LNCAP (cell line): ENCODE results near the gene CCL25.

ENCODE experiments used
- TF ChIP-seq, protein P1 (sequence below): fragments of 450-650 bp; IDR thresholded peaks from 2 replicates; pipeline ENCODE4 v1.5.1; 2017; ENCODE audit warnings: mild to moderate bottlenecking

Gene CCL25

DNA sequence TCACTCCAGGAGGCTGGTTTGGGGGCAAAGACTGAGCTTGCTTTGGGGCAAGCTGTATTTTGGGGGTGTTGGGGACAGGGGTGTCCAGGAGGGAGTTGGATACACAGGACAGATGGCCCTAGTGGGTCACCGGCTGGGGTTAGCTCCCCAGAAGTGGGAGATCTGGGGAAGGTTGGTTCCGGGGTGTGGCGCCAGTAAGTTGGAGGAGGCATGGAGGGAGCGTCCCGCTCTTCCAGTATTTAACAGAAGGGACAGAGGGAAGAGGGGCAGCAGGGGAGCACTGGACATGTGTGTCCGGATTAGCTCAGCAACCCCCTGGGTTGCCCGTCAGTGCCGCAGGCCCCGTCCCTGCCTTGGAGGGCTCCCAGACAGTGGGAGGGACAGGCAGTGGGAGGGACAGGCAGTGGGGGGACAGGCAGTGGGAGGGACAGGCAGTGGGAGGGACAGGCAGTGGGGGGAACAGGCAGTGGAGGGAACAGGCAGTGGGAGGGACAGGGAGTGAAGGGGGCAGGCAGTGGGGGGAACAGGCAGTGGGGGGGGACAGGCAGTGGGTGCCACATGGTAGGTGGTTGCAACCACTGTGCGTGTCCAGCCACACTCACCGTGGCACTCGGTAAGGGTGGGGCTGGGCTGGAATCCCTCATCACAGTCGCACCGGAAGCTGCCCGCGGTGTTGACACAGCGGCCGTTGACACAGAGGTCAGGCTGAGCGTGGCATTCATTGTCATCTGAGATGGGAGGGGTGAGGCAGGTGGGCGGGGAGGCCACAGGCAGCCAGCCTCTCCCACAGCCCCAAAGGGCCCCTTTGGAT lies 33.2 kb downstream of the CCL25 start:
- TF ChIP-seq, protein P1, sequence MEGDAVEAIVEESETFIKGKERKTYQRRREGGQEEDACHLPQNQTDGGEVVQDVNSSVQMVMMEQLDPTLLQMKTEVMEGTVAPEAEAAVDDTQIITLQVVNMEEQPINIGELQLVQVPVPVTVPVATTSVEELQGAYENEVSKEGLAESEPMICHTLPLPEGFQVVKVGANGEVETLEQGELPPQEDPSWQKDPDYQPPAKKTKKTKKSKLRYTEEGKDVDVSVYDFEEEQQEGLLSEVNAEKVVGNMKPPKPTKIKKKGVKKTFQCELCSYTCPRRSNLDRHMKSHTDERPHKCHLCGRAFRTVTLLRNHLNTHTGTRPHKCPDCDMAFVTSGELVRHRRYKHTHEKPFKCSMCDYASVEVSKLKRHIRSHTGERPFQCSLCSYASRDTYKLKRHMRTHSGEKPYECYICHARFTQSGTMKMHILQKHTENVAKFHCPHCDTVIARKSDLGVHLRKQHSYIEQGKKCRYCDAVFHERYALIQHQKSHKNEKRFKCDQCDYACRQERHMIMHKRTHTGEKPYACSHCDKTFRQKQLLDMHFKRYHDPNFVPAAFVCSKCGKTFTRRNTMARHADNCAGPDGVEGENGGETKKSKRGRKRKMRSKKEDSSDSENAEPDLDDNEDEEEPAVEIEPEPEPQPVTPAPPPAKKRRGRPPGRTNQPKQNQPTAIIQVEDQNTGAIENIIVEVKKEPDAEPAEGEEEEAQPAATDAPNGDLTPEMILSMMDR = no peak

DNA sequence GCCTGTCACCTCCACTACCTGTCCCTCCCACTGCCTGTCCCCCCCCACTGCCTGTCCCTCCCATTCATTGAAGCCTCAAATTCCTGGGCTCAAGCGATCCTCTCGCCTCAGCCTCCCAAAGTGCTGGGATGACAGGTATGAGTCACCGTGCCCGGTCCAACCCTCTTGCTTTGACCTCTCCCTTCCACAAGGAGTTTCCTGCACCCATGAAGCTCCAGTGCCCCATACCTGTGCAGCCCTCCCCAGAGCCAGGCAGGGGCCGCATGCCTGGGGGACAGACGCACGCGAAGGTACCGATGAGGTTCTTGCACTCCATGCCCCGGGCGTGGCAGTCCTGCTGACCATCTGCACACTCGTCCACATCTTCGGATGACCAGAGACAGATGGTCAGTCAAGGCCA lies 34.3 kb downstream of the CCL25 start:
- TF ChIP-seq, protein P1 = no peak

DNA sequence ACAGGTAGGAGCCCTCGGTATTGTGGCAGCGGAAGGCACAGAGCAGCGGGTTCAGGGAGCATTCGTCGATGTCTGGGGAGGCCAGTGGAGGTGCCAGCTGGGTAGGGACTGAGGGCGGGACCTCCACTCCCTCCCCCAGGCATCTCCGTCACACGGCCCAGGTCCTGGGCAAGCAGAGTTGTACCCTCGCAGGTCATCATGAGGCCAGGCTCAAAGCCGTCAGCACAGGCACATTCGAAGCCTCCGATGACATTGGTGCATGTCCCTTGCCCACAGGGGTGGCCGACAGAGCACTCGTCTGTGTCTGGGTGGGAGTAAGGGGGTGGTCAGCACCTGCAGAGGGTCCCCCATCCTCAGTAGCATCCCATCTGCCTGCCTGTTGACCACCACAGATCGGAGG lies 35.3 kb downstream of the CCL25 start:
- TF ChIP-seq, protein P1 = no peak

DNA sequence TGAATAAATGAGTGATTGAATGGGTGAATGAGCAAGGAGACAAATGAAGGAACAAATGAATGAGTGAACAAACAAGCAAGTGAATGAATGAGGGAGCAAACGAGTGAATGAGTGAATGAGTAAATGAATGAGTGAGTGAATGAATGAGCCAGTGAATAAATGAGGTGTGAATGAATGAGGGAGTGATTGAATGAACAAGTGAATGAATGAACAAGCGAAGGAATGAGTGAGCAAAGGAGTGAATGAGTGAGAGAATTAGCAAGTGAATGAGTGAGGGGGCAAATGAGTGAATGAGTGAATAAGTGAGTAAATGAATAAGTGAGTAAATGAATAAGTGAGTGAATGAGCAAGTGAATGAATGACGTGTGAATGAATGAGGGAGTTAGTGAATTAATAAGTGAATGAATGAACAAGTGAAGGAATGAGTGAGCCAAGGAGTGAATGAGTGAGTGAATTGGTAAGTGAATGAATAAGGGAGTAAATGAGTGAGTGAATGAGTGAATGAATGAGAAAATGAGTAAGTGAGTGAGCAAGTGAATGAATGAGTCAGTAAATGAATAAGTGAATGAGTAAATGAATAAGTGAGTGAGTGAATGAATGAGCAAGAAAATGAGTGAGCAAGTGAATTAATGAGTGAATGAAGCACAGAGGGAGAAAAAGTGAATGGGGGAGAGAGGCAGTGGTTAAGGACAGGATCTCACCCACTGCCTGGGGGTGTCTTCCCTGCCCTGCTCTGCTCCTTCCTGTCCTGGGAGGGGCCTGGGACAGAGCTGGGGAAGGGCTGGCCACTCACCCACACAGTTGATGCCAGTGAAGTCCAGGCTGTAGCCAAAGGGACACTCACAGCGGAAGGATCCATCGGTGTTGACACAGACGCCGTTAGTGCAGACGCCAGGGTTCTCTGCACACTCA lies 36.4 kb downstream of the CCL25 start:
- TF ChIP-seq, protein P1 = no peak

DNA sequence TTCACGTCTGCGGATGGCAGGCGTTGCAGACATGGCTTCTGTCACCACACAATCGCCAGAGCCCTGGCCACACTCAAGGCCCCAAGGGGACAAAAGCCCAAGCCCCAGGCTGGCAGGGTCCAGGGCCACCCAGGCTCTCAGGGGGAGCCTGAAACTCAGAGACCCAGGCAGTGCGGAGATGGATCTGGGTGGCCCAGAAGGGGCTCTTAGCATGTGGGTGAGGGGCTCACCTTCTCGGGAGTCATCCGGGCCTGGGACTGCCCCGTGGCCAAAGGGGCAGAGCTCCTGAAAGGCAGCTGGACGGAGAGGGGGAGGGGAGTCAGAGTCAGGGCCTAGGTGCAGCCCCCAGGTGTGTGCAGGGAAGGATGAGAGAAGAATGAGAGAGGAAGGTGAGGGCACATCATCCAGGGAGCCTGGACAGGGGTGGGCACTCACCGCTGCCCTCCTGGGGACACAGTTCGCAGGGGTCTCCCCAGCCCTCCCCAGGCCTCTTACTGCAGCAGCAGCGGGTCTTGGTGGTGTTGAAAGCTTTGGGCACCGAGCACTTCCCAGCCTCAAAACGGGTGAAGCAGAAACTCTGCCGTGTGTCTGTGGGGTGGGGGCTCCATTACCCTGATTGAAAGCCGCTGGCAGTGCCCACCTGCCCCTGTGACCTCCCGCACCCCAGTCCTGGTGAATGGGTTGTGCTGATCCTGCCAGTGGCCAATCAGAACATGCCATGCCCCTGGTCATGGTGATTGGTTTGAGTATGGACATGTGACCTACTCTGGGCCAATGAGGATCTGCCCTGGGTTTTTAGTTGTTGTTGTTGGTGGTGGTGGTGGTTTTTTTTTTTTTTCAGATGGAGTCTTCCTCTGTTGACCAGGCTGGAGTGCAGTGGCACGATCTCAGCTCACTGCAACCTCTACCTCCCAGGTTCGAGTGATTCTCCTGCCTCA lies 37.4 kb downstream of the CCL25 start:
- TF ChIP-seq, protein P1 = no peak

DNA sequence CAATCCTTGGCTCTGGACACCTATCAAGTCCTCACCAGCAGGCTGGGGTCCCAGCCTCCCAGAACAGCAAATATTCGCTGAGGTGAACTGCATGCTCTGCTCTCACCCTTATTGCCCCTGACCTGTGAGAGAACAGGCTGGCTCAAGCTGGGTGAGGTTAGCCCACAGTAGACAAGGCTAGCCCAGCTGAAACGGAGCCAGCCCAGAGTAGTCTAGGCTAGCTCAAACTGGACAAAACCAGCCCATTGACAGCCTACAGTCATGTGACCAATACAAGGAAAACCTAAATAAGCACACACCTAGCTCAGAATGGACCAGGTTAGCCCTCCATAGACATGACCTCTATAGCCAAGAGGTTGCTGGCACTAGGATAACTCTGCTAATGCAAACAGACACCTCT lies 38.4 kb downstream of the CCL25 start:
- TF ChIP-seq, protein P1 = no peak

DNA sequence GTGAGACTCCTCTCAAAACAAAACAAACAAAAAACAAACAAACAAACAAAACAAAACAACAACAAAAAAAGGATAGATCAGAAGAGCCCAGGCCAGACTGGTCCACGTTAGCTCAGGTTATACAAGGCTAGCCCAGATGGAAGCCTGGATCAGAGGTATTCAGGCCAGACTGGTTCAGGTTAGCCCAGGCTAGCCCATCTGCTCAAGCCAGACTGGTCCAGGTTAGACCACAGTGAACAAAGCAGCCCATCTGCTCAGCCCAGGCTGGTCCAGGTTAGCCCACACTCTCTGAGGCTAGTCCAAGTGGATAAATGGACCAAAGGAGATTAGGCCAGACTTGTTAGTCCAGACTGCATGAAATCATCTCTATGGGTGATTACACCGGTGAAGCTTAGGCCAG lies 41.2 kb downstream of the CCL25 start:
- TF ChIP-seq, protein P1 = no peak
